ENCODE data around the gene MARCHF2.

DNA sequence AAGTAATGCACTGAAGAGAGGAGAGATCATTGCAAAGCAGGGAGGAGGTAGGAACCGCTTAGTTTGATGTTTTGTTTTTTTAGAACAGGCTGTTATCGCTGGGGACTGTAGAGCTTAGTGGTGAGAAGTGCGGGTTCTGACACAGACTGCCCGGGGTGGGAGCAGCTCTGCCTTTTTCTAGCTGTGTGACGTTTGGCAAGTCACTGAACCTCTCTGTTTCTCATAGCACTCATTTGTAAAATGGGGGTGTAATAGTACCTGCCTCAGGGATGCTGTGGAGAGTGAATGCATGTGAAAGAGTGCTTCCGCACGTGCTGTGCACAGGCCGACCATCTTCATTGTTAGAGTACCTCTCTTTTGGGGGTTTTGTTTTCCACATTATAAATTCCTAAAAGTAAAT, 70.1 kb downstream of the MARCHF2 start:
- TF ChIP-seq, protein P1, sequence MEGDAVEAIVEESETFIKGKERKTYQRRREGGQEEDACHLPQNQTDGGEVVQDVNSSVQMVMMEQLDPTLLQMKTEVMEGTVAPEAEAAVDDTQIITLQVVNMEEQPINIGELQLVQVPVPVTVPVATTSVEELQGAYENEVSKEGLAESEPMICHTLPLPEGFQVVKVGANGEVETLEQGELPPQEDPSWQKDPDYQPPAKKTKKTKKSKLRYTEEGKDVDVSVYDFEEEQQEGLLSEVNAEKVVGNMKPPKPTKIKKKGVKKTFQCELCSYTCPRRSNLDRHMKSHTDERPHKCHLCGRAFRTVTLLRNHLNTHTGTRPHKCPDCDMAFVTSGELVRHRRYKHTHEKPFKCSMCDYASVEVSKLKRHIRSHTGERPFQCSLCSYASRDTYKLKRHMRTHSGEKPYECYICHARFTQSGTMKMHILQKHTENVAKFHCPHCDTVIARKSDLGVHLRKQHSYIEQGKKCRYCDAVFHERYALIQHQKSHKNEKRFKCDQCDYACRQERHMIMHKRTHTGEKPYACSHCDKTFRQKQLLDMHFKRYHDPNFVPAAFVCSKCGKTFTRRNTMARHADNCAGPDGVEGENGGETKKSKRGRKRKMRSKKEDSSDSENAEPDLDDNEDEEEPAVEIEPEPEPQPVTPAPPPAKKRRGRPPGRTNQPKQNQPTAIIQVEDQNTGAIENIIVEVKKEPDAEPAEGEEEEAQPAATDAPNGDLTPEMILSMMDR (IDR thresholded peaks at IDR 0.05), result no peak
- no peak for TF ChIP-seq POLR2A (IDR thresholded peaks at IDR 0.05)
